Fibroblast of upper back skin (primary cell): ENCODE data around the gene KIF21B.
A peak's percentile ranks its signal among the peaks of the same experiment; 100 is the strongest.
"Not testable (repeated sequence)": the region's sequence is repeated elsewhere in the genome, so short reads cannot be mapped to it uniquely, and the experiment has no call there.

ENCODE experiments used
- DNase-seq: peaks from one replicate; pipeline ENCODE4 v3.0.0-alpha.2; 2013

Gene KIF21B

GRCh38 chr1:200930285-200930684, 93.2 kb downstream of the KIF21B start:
- not testable (repeated sequence) for DNase-seq

GRCh38 chr1:200929530-200930278, 93.8 kb downstream of the KIF21B start:
- no peak for DNase-seq

GRCh38 chr1:200925831-200926230, 97.7 kb downstream of the KIF21B start:
- DNase-seq = peak; percentile 42

- DNase-seq = peak; percentile 26
Observed at GRCh38 chr1:200923601-200924000, 99.9 kb downstream of the KIF21B start.

- no peak for DNase-seq
Observed at GRCh38 chr1:200922406-200922805, 101.1 kb downstream of the KIF21B start.

- no peak for DNase-seq
Observed at GRCh38 chr1:200921571-200922110, 101.9 kb downstream of the KIF21B start.
